ENCODE measurements around the gene ARSD. TPM values are rescaled to one million over a fixed set of nuclear protein-coding genes. Genes with fewer than 3 reads are reported as not detected.

The ARSD gene
- total and polyA plus RNA-seq, 12 donors: 4.2 to 19.0 (median 6.8) TPM

- Histone ChIP-seq H3K27ac (no peak overlapping the region), H3K4me3 (no peak overlapping the region), H3K36me3 (no peaks in the 10 kb centered on the region), H3K27me3 (no peaks in the 10 kb centered on the region), H3K9me3 (peaks cover 0 to 6% (median 0%) of the 10 kb centered on the region in 11 donors), H3K4me1 (no peaks in the 10 kb centered on the region)
- DNase-seq: no peak
- TF ChIP-seq CTCF (IDR thresholded peaks at IDR 0.05): no peak
- intact Hi-C loops (cut with DNase I): no loop called here
- 95 to 96% methylated on average over 2 of the region's 2 CpGs for WGBS, 2 donors
- ATAC-seq: no peak
Observed at GRCh38 chrX:2855761-2856160, 73.4 kb downstream of the ARSD start.

DNA sequence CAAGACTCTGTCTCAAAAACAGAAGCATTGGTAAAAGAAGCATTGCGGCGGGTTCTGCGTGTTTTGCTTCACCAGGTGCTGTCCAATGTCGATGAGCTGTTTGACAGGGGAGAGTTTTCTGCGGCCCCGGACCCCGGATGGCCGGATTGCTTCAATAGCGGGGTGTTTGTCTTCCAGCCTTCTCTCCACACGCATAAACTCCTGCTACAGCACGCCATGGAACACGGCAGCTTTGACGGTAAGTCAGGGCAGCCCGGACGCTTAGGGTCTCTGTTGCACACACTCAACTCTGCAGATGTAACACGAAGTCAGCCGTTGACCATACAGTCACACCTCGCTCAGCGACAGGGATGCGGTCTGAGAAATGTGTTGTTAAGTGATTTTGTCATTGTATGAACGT lies 74.2 kb downstream of the ARSD start:
- no peaks in the 10 kb centered on the region for H3K4me1 ChIP-seq
- no peak overlapping the region for H3K4me3 ChIP-seq
- intact Hi-C loops (cut with DNase I): no loop called here
- H3K27ac ChIP-seq: no peak overlapping the region
- H3K27me3 ChIP-seq: no peaks in the 10 kb centered on the region
- no peaks in the 10 kb centered on the region for H3K36me3 ChIP-seq
- no peak for TF ChIP-seq CTCF (IDR thresholded peaks at IDR 0.05)
- DNase-seq (no peak), ATAC-seq (no peak)
- peaks cover 0 to 6% (median 0%) of the 10 kb centered on the region in 11 donors for H3K9me3 ChIP-seq
- 94 to 97% methylated on average over 21 of the region's 21 CpGs for WGBS, 2 donors

Other genes starting within 250 kb of the ARSD start
- gene CD99, start 238.0 kb downstream of the ARSD start, total RNA-seq: 100 to 1,000 TPM; 202 to 400 (median 256) TPM
- 100 to 1,000 TPM; 323 to 419 TPM for gene CD99, start 238.0 kb downstream of the ARSD start, polyA plus RNA-seq
- gene XG, start 177.3 kb downstream of the ARSD start, total RNA-seq: 1 to 10 TPM in 1 of 10 donors, under 1 TPM in 7, not detected in 2; 0.24 to 1.5 (median 0.30) TPM
- gene XG, start 177.3 kb downstream of the ARSD start, polyA plus RNA-seq: under 1 TPM; 0.16 to 0.29 TPM
- gene GYG2, start 100.4 kb downstream of the ARSD start, total RNA-seq: 1 to 10 TPM in 6 of 10 donors, under 1 TPM in 4; 0.32 to 6.8 (median 1.1) TPM
- 1 to 10 TPM in 1 of 2 donors, under 1 TPM in 1; 0.73 to 1.3 TPM for gene GYG2, start 100.4 kb downstream of the ARSD start, polyA plus RNA-seq
- gene ARSH, start 77.2 kb upstream of the ARSD start, total RNA-seq: not detected
- not detected for gene ARSH, start 77.2 kb upstream of the ARSD start, polyA plus RNA-seq
- not detected for gene ARSF, start 112.1 kb upstream of the ARSD start, total RNA-seq
- gene ARSF, start 112.1 kb upstream of the ARSD start, polyA plus RNA-seq: not detected